ENCODE data around the gene JAG2.

JAG2 gene

GRCh38 chr14:105212541-105213300 is 44.1 kb upstream of the JAG2 start:
- no peaks in the 10 kb centered on the region for H3K4me1 ChIP-seq (ENCODE audit: insufficient read depth, low read length, severe bottlenecking)
- TF ChIP-seq, protein P1, sequence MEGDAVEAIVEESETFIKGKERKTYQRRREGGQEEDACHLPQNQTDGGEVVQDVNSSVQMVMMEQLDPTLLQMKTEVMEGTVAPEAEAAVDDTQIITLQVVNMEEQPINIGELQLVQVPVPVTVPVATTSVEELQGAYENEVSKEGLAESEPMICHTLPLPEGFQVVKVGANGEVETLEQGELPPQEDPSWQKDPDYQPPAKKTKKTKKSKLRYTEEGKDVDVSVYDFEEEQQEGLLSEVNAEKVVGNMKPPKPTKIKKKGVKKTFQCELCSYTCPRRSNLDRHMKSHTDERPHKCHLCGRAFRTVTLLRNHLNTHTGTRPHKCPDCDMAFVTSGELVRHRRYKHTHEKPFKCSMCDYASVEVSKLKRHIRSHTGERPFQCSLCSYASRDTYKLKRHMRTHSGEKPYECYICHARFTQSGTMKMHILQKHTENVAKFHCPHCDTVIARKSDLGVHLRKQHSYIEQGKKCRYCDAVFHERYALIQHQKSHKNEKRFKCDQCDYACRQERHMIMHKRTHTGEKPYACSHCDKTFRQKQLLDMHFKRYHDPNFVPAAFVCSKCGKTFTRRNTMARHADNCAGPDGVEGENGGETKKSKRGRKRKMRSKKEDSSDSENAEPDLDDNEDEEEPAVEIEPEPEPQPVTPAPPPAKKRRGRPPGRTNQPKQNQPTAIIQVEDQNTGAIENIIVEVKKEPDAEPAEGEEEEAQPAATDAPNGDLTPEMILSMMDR (IDR thresholded peaks at IDR 0.05; ENCODE audit: low read length): no peak
- TF ChIP-seq EZH2 (IDR thresholded peaks at IDR 0.05; ENCODE audit: borderline replicate concordance, low read length): no peak
- no peaks in the 10 kb centered on the region for H4K20me1 ChIP-seq (ENCODE audit: insufficient read depth, low read length)
- no peaks in the 10 kb centered on the region for H3F3A ChIP-seq (ENCODE audit: insufficient read depth, low read length)
- H3K27me3 ChIP-seq (ENCODE audit: insufficient read depth, low read length): no peaks in the 10 kb centered on the region
- H3K4me3 ChIP-seq (ENCODE audit: low read depth, low read length, poor library complexity, severe bottlenecking): no peak overlapping the region
- 0 out of 2 replicates have a peak, but pooled peaks cover 3% of the 10 kb centered on the region for H3K36me3 ChIP-seq (ENCODE audit: insufficient read depth, low read length)
- no peak overlapping the region for H3K9ac ChIP-seq (ENCODE audit: low read length)
- no peaks in the 10 kb centered on the region for H3K79me2 ChIP-seq (ENCODE audit: insufficient read depth, low read length)
- H3K4me2 ChIP-seq (ENCODE audit: low read length): no peak overlapping the region
- no peak overlapping the region for H2AFZ ChIP-seq (ENCODE audit: low read length)
- H3K27ac ChIP-seq (ENCODE audit: low read depth, low read length, poor library complexity, severe bottlenecking): no peak overlapping the region
- no peaks in the 10 kb centered on the region for H3K9me3 ChIP-seq (ENCODE audit: low read length)
- no peaks in the 10 kb centered on the region for H3K9me2 ChIP-seq (ENCODE audit: low read depth, low read length)

DNA sequence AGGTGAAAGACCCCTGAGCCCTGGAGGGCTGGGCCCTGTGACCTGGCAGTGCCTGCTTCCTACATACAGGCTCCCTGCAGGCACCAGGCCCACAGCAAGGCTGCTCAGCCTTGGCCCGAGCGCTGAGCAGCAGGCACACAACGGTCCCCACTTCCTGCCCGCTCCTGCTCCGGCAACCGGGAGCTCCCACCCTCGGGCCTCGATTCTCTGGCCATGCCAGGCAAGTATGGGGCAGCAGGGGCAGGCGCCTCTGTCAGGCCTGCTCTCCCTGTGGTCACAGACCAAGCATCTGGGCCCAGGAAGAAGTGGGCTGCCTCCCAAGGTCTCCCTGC is 43.1 kb upstream of the JAG2 start:
- no peak for TF ChIP-seq EZH2 (IDR thresholded peaks at IDR 0.05; ENCODE audit: borderline replicate concordance, low read length)
- TF ChIP-seq, protein P1 (IDR thresholded peaks at IDR 0.05; ENCODE audit: low read length): no peak
- no peak overlapping the region for H3K4me3 ChIP-seq (ENCODE audit: low read depth, low read length, poor library complexity, severe bottlenecking)
- H3K4me1 ChIP-seq (ENCODE audit: insufficient read depth, low read length, severe bottlenecking): no peaks in the 10 kb centered on the region
- no peak overlapping the region for H3K27ac ChIP-seq (ENCODE audit: low read depth, low read length, poor library complexity, severe bottlenecking)
- H4K20me1 ChIP-seq (ENCODE audit: insufficient read depth, low read length): no peaks in the 10 kb centered on the region
- H3K27me3 ChIP-seq (ENCODE audit: insufficient read depth, low read length): no peaks in the 10 kb centered on the region
- no peaks in the 10 kb centered on the region for H3F3A ChIP-seq (ENCODE audit: insufficient read depth, low read length)
- H2AFZ ChIP-seq (ENCODE audit: low read length): no peak overlapping the region
- no peak overlapping the region for H3K9ac ChIP-seq (ENCODE audit: low read length)
- H3K9me3 ChIP-seq (ENCODE audit: low read length): no peaks in the 10 kb centered on the region
- H3K9me2 ChIP-seq (ENCODE audit: low read depth, low read length): no peaks in the 10 kb centered on the region
- H3K36me3 ChIP-seq (ENCODE audit: insufficient read depth, low read length): 0 out of 2 replicates have a peak, but pooled peaks cover 3% of the 10 kb centered on the region
- no peaks in the 10 kb centered on the region for H3K79me2 ChIP-seq (ENCODE audit: insufficient read depth, low read length)
- H3K4me2 ChIP-seq (ENCODE audit: low read length): no peak overlapping the region

GRCh38 chr14:105211086-105211757 is 42.6 kb upstream of the JAG2 start:
- no peak overlapping the region for H3K4me3 ChIP-seq (ENCODE audit: low read depth, low read length, poor library complexity, severe bottlenecking)
- TF ChIP-seq EZH2 (IDR thresholded peaks at IDR 0.05; ENCODE audit: borderline replicate concordance, low read length): no peak
- H3K9ac ChIP-seq (ENCODE audit: low read length): no peak overlapping the region
- no peaks in the 10 kb centered on the region for H3K9me3 ChIP-seq (ENCODE audit: low read length)
- H3K79me2 ChIP-seq (ENCODE audit: insufficient read depth, low read length): no peaks in the 10 kb centered on the region
- H4K20me1 ChIP-seq (ENCODE audit: insufficient read depth, low read length): no peaks in the 10 kb centered on the region
- 0 out of 2 replicates have a peak, but pooled peaks cover 3% of the 10 kb centered on the region for H3K36me3 ChIP-seq (ENCODE audit: insufficient read depth, low read length)
- no peaks in the 10 kb centered on the region for H3K9me2 ChIP-seq (ENCODE audit: low read depth, low read length)
- H3K4me2 ChIP-seq (ENCODE audit: low read length): no peak overlapping the region
- no peaks in the 10 kb centered on the region for H3F3A ChIP-seq (ENCODE audit: insufficient read depth, low read length)
- no peaks in the 10 kb centered on the region for H3K27me3 ChIP-seq (ENCODE audit: insufficient read depth, low read length)
- no peaks in the 10 kb centered on the region for H3K4me1 ChIP-seq (ENCODE audit: insufficient read depth, low read length, severe bottlenecking)
- no peak overlapping the region for H3K27ac ChIP-seq (ENCODE audit: low read depth, low read length, poor library complexity, severe bottlenecking)
- no peak overlapping the region for H2AFZ ChIP-seq (ENCODE audit: low read length)
